SHP77 treated with DMSO at 0.1 percent for 48 hours (cell line): Measurements from ENCODE around the gene RWDD2A.

Experiments
- DNase-seq: peaks from one replicate; lab custom pipeline; 2025; lab: John Stamatoyannopoulos, UW

The RWDD2A gene

GRCh38 chr6:83198486-83199172, 5.5 kb downstream of the RWDD2A start:
- DNase-seq, result no peak

GRCh38 chr6:83199173-83199862, 6.2 kb downstream of the RWDD2A start:
- DNase-seq, result no peak

GRCh38 chr6:83199863-83200225, 6.7 kb downstream of the RWDD2A start:
- no peak for DNase-seq

GRCh38 chr6:83202031-83202430, 8.9 kb downstream of the RWDD2A start:
- DNase-seq, result no peak

- DNase-seq, result peak; percentile 6
Measured at GRCh38 chr6:83215131-83216047, 22.2 kb downstream of the RWDD2A start.

- DNase-seq, result no peak
Measured at GRCh38 chr6:83216806-83217205, 23.6 kb downstream of the RWDD2A start.

GRCh38 chr6:83218646-83219045, 25.5 kb downstream of the RWDD2A start:
- DNase-seq, result no peak

- no peak for DNase-seq
Measured at GRCh38 chr6:83220121-83220520, 27.0 kb downstream of the RWDD2A start.

GRCh38 chr6:83221276-83221675, 28.1 kb downstream of the RWDD2A start:
- DNase-seq, result no peak

GRCh38 chr6:83221889-83222479, 28.8 kb downstream of the RWDD2A start:
- no peak for DNase-seq

- no peak for DNase-seq
Measured at GRCh38 chr6:83226517-83226916, 33.4 kb downstream of the RWDD2A start.

GRCh38 chr6:83231146-83231545, 38.0 kb downstream of the RWDD2A start:
- DNase-seq, result no peak

GRCh38 chr6:83247471-83247870, 54.3 kb downstream of the RWDD2A start:
- no peak for DNase-seq
